ENCODE data around the gene AKNA.
A peak's percentile ranks its signal among the peaks of the same experiment; 100 is the strongest.

GRCh38 chr9:114389612-114390368 lies 2.0 kb upstream of the AKNA start:
- peak; percentile 38; the same call in 1 of the 2 replicates for TF ChIP-seq CTCF (IDR thresholded peaks at IDR 0.05; ENCODE audit: low read length)
- no peak for TF ChIP-seq EZH2 (IDR thresholded peaks at IDR 0.05; ENCODE audit: borderline replicate concordance, low read length)

All from OCI-LY1 (cell line).